HG03378 (cell line): ENCODE results near the gene CHST15.

ENCODE experiments used
- ATAC-seq: cut with Tn5 transposase; IDR thresholded peaks from one replicate; pipeline ENCODE4 v1.9.1; 2021; ENCODE audit warnings: mild to moderate bottlenecking, moderate library complexity; ENCODE audit not compliant: unreplicated experiment

CHST15 gene

GRCh38 chr10:124015991-124016390 lies 77.4 kb downstream of the CHST15 start:
- ATAC-seq, result no peak

- no peak for ATAC-seq
Observed at GRCh38 chr10:124014416-124015154, 78.8 kb downstream of the CHST15 start.

DNA sequence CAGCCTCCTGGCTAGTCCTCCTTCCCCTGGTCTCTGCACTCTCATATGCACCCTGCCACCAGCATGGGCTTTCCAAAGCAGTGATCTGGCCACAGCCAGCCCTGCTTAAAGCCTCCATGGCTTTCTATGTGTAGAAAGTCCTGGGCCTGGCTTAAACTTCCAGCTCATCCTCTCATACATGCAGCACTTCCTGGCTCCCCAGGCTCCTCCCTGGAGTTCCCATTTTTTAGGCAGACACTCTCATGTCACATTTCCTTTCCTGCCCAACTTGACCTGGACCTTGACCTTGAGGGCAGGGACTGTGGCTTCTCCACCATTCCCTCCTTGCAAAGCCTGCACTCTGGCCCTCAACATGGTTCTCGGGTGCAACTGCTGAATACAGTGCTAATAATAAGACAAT lies 79.5 kb downstream of the CHST15 start:
- ATAC-seq, result no peak

- no peak for ATAC-seq
Observed at GRCh38 chr10:124012991-124013390, 80.4 kb downstream of the CHST15 start.

- ATAC-seq, result no peak
Observed at GRCh38 chr10:124012583-124012982, 80.8 kb downstream of the CHST15 start.

DNA sequence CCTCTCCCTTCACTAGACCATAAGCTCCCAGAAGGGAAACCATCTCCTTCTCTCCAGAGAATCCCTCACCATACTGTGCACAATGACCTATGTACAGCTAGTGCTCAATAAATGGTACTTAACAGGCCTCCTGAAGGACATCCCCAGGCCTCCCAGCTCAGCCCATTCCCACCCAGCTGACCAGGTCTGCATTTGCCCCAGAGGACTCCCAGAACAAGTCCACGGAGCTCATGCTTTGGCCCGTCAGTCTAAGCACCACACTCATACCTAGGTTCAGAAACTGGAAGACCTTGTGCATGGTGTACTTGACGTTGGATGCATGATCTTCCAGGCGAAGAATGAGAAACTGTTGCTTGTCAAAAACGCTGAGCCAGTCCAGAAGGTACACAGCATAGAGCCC lies 81.3 kb downstream of the CHST15 start:
- ATAC-seq, result no peak

DNA sequence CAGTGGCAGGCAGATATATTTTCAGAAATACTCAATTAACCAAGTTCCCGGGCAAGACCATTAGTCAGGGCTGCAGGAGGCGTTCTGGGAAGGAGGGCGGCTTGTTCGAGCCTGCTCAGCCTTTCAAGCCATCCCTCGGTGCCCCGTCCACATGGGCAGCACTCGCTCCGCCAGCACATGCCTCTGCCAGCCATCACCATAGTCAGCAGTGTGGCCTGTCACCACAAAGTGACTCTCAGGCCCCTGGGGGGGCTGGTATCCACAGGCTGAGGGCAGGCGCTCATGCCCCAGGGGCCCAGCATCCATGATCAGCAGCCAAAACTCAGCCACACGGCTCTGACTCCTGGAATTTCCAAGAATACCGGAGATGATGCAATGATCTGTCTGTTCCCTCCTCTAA lies 81.9 kb downstream of the CHST15 start:
- ATAC-seq, result no peak

DNA sequence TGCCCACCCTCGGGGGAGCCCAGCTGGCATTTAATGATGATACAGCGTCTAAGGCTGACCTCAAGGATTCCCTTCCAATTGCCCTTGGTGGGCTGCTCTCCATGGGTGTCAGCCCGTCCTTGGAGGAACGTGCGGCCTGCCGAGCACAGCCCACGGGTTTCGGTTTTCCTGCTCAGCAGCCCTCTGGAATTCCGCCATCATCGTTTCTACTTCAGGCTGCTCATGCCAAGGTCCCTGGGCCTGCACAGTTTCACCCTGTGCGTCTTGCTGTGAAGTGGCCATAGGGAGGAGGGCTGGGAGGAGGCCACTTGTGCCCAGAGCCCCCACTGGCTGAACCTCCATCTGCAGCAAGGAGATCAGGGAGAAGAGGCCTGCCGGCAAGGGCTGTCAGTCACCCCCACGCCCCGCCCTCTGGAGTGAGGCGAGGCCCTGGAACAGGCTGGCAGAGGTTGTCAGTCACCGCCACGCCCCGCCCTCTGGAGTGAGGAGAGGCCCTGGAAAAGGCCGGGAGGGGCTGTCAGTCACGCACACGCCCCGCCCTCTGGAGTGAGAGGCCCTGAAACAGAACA lies 82.8 kb downstream of the CHST15 start:
- ATAC-seq, result no peak

DNA sequence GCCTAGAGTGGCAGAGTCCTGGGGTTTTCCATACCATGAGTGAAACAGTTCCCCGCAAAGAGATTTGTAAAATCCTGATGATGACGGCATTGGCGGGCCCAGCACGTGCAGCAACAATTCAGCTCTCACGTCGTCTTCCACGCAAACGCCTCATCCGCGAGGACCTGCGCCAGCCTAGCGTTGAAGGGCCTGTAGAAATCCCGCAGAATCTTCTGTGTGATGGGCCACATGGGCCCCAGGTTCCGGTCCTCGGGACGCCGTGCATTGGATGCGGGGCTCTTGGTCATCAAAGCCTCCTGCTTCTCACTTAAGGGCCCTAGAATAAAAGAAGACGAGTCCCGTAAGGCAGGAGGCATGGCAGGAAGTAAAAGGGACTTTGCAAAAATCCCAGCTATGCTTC lies 83.4 kb downstream of the CHST15 start:
- ATAC-seq, result no peak

DNA sequence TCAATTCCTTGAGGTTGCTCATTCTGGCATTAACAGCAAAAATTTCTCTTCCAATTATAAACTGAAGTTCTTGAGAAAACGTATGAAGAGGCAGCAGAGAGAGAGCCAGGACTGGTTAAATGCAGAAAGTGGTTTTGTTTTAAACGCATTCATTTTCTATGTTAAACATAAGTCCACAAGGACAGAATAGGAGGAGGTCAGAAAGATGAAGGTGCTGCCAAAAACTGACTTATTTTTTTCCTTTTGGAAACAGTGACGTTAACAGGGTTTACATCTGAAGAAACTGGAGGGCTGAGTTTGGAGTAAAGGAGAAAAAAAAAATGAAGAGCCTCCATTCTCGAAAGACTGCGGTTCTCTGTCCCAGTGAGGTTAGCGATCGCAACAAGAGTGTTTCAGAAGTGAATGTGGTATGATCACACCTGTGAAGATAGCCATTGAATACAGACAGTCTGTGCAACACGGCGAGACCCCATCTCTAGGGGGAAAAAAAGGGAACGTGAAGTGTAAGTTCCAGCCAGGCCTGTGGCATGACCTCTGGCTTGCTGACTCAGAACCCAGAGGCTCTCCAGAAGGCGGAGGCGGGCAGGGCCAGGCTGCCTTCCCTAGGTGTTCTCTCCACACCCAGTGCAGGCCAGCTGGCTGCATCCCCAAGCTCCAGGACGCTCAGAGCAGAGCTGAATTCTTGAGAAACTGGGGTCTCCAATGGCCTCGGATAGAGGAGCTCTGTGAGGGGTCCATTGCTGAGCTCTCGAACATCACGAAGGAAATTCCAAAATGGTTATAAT lies 84.0 kb downstream of the CHST15 start:
- no peak for ATAC-seq

GRCh38 chr10:124008681-124009080 lies 84.7 kb downstream of the CHST15 start:
- ATAC-seq, result no peak

DNA sequence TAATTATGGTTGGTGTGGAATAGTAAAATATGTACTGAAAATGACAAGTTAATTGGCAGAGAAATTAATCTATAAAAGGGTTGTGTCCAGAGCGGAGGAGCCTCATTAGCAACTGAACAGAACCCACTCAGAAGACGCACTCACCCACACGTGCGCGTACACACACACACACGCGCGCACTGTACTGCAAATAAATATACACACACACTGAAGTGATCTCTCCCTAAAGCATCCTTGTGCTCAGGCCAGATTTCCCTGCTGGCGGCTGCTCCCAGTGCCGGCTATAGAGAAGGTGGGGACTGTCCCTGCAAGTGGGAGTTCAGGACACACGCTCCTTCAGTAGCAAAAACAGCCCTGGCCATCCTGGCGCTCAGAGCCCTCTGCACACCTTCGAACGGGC lies 85.2 kb downstream of the CHST15 start:
- ATAC-seq, result no peak

- ATAC-seq, result no peak
Observed at GRCh38 chr10:124007773-124008145, 85.6 kb downstream of the CHST15 start.

DNA sequence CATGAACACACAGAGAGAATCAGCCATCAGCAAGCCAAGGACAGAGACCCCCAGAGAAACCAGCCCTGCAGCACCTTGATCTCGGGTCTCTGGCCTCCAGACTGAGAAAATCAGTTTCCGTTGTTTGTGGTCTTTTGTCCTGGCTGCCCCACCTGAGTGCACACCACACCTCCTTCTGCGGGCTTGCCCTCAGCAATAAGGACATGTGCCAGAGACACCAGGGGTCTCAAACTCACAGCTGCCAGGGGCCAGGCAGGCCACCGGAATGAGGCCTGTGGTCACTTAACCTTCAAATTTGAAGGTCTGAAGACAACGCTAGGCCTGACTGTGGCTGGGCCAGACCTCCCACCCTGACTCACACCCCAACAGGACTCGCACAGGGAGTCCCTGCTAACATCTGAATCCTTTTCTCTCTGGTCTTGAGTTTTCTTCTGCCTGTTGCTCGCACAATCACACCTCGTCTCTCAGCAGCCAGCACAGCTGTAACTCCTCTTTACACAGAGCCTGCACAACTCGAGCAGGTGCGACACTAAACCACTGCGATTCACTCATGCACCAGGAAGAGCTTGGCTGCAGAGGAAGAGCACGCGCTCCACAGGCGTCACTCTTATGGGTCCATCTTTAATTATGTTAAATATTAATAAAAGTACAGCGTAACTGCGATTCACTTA lies 86.2 kb downstream of the CHST15 start:
- no peak for ATAC-seq

GRCh38 chr10:124006526-124006925 lies 86.9 kb downstream of the CHST15 start:
- ATAC-seq, result no peak

GRCh38 chr10:124005991-124006392 lies 87.4 kb downstream of the CHST15 start:
- ATAC-seq, result no peak

DNA sequence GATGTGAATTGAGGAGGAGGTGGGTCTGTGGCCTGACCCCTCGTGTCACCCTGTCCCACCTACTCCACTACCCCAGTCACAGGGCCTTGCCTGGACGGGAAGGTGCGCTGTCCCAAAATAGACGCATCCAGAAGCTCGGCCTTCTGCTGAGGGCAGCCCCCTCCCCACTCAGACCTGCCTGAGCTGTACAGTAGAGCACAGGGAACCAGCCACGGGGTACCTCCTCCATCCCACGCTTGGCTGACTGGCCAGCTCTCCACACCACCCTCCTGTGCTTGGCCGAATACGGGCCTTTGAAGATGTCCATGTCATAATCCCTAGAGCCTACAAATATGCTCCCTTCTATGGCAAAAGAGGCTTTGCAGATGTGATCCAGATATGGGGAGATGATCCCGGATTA lies 88.3 kb downstream of the CHST15 start:
- no peak for ATAC-seq

GRCh38 chr10:124004663-124005004 lies 88.8 kb downstream of the CHST15 start:
- no peak for ATAC-seq

- ATAC-seq, result no peak
Observed at GRCh38 chr10:124003871-124004662, 89.3 kb downstream of the CHST15 start.

DNA sequence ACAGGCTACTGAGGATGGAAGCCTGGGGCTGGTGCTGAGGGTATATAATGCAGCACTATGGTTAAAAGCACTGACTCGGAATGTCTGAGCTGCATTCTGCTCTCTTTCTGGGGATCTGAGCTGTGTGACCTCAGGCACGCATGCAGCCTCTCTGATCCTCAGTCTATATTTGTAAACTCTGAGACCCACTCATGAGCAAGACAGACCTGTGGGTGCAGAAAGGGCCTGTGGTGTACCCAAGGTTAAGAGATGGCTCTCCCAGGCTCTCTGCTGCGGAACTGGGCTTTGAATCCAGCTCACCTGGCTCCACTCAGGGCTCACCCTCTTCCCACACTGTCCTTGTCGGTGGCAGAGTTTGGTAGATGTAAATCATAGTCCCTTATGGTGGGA lies 89.9 kb downstream of the CHST15 start:
- no peak for ATAC-seq

DNA sequence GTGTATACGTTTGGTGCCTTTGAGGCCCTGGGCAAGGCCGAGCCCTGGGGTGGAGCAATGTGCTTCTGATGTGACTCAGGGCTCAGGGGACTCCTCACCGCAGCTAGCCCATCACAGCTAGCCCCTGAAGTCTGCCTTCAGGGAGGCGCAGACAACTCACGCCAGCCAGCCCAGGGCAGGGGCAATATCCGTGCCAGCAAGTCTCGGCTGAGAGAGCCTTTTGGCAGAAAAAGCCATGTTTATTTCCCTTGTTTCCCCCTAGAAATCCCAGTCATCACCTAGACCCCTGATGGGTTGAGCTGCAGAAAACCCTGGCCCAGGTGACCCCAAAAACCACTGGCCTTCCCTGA lies 90.4 kb downstream of the CHST15 start:
- no peak for ATAC-seq
